Hepatocyte (in vitro differentiated cells): ENCODE results near the gene ACY1. TPM values are rescaled to one million over a fixed set of nuclear protein-coding genes. Genes with fewer than 3 reads are reported as not detected.

Experiments used
- DNase-seq: peaks from one replicate; pipeline ENCODE4 v3.0.0-alpha.2; 2016; ENCODE audit warnings: low spot score
- H2AFZ ChIP-seq: fragments of 200-600 bp; sonication (generic); 2 replicates; pipeline ENCODE4 v1.6.0; 2016; ENCODE audit warnings: antibody characterized with exemption, mild to moderate bottlenecking
- H3K27ac ChIP-seq: fragments of 200-600 bp; sonication (generic); 2 replicates; pipeline ENCODE4 v1.5.1; 2016; ENCODE audit warnings: mild to moderate bottlenecking
- H3K27me3 ChIP-seq: fragments of 200-600 bp; sonication (generic); 2 replicates; pipeline ENCODE4 v1.6.1; 2016
- H3K36me3 ChIP-seq: fragments of 200-600 bp; sonication (generic); replicated peaks from 2 replicates; pipeline ENCODE4 v1.5.1; 2016; ENCODE audit warnings: low read depth; ENCODE audit not compliant: insufficient read depth
- H3K4me1 ChIP-seq: fragments of 200-600 bp; sonication (generic); 2 replicates; pipeline ENCODE4 v1.5.1; 2016; ENCODE audit warnings: mild to moderate bottlenecking, moderate library complexity; ENCODE audit not compliant: insufficient read depth
- H3K4me2 ChIP-seq: fragments of 200-600 bp; sonication (generic); 2 replicates; pipeline ENCODE4 v1.6.0; 2016
- H3K4me3 ChIP-seq: fragments of 200-600 bp; sonication (generic); 2 replicates; pipeline ENCODE4 v1.5.1; 2016; ENCODE audit warnings: mild to moderate bottlenecking
- H3K79me2 ChIP-seq: fragments of 200-600 bp; sonication (generic); 2 replicates; pipeline ENCODE4 v1.6.0; 2017; ENCODE audit warnings: mild to moderate bottlenecking
- H3K9me2 ChIP-seq: fragments of 200-600 bp; sonication (generic); replicated peaks from 2 replicates; pipeline ENCODE4 v1.6.0; 2017; ENCODE audit warnings: mild to moderate bottlenecking; ENCODE audit not compliant: insufficient read depth
- H3K9me3 ChIP-seq: fragments of 200-600 bp; sonication (generic); 2 replicates; pipeline ENCODE4 v1.5.1; 2016; ENCODE audit warnings: low read depth, mild to moderate bottlenecking
- H4K20me1 ChIP-seq: fragments of 200-600 bp; sonication (generic); 2 replicates; pipeline ENCODE4 v1.6.0; 2016; ENCODE audit warnings: mild to moderate bottlenecking; ENCODE audit not compliant: insufficient read depth, poor library complexity, severe bottlenecking
- CTCF ChIP-seq: fragments of 200-600 bp; sonication (generic); IDR thresholded peaks from 2 replicates; pipeline ENCODE4 v1.5.1; 2016; ENCODE audit warnings: antibody characterized with exemption, mild to moderate bottlenecking; ENCODE audit not compliant: poor library complexity
- EZH2 ChIP-seq: fragments of 200-600 bp; sonication (generic); IDR thresholded peaks from 2 replicates; pipeline ENCODE4 v1.6.1; 2016; ENCODE audit warnings: antibody characterized with exemption, mild to moderate bottlenecking, borderline replicate concordance
- EZH2phosphoT487 ChIP-seq: fragments of 200-600 bp; sonication (generic); IDR thresholded peaks from one replicate; pipeline ENCODE4 v1.6.1; 2018; ENCODE audit warnings: antibody characterized with exemption, mild to moderate bottlenecking, low read depth, moderate library complexity; ENCODE audit not compliant: unreplicated experiment, severe bottlenecking
- WGBS: methylation state at CpG from one replicate; pipeline ENCODE4 v1.1.6; 2016; ENCODE audit warnings: low lambda C conversion rate; ENCODE audit errors: missing lambda C conversion rate; 5-methylcytosine and 5-hydroxymethylcytosine counted together
- polyA plus RNA-seq: library from polyadenylated mRNA; unstranded; fragments of >200 nt; fragmentation: Nextera tagmentation; extraction: Ambion mirVana; gene quantifications from 2 replicates; pipeline ENCODE4 v1.2.1, GENCODE V29; 2016
- total RNA-seq: library from RNA; depleted of rRNA; stranded (reverse); fragments of >200 nt; gene quantifications from 2 replicates; pipeline ENCODE4 v1.2.3, GENCODE V29; 2014

ACY1 gene
- total and polyA plus RNA-seq, 2 experiments from 2014 or later = 164 to 183 TPM

GRCh38 chr3:51949121-51949520 lies 34.2 kb upstream of the ACY1 start:
- no peaks in the 10 kb centered on the region for H3K79me2 ChIP-seq
- no peaks in the 10 kb centered on the region for H3K4me1 ChIP-seq
- no peaks in the 10 kb centered on the region for H3K36me3 ChIP-seq
- peaks cover 7% of the 10 kb centered on the region for H3K27me3 ChIP-seq
- no peaks in the 10 kb centered on the region for H3K9me3 ChIP-seq
- no peak overlapping the region for H2AFZ ChIP-seq
- H3K4me3 ChIP-seq = no peak overlapping the region
- no peaks in the 10 kb centered on the region for H3K9me2 ChIP-seq
- no peak overlapping the region for H3K4me2 ChIP-seq
- no peak for DNase-seq
- WGBS = 94% methylated on average over 5 of the region's 5 CpGs
- no peaks in the 10 kb centered on the region for H4K20me1 ChIP-seq
- no peak overlapping the region for H3K27ac ChIP-seq
- TF ChIP-seq CTCF (no peak), EZH2phosphoT487 (no peak), EZH2 (no peak)

GRCh38 chr3:51950899-51951298 lies 32.4 kb upstream of the ACY1 start:
- no peak overlapping the region for H3K27ac ChIP-seq
- H4K20me1 ChIP-seq = no peaks in the 10 kb centered on the region
- no peaks in the 10 kb centered on the region for H3K9me3 ChIP-seq
- H3K4me1 ChIP-seq = peaks cover 4% of the 10 kb centered on the region
- no peak for DNase-seq
- WGBS = 74% methylated on average over 2 of the region's 2 CpGs
- no peak for TF ChIP-seq EZH2
- TF ChIP-seq CTCF = no peak
- TF ChIP-seq EZH2phosphoT487 = no peak
- H3K79me2 ChIP-seq = no peaks in the 10 kb centered on the region
- no peak overlapping the region for H3K4me2 ChIP-seq
- H2AFZ ChIP-seq = no peak overlapping the region
- H3K9me2 ChIP-seq = no peaks in the 10 kb centered on the region
- H3K36me3 ChIP-seq = no peaks in the 10 kb centered on the region
- H3K27me3 ChIP-seq = peaks cover 22% of the 10 kb centered on the region
- no peak overlapping the region for H3K4me3 ChIP-seq

GRCh38 chr3:51953445-51953844 lies 29.9 kb upstream of the ACY1 start:
- no peak overlapping the region for H3K4me2 ChIP-seq
- no peak for DNase-seq
- H4K20me1 ChIP-seq = no peaks in the 10 kb centered on the region
- peaks cover 11% of the 10 kb centered on the region for H3K4me1 ChIP-seq
- TF ChIP-seq EZH2 (no peak), CTCF (no peak), EZH2phosphoT487 (no peak)
- H3K9me3 ChIP-seq = no peaks in the 10 kb centered on the region
- H3K79me2 ChIP-seq = no peaks in the 10 kb centered on the region
- H2AFZ ChIP-seq = no peak overlapping the region
- WGBS = 70% methylated on average over 3 of the region's 3 CpGs
- H3K36me3 ChIP-seq = no peaks in the 10 kb centered on the region
- no peaks in the 10 kb centered on the region for H3K9me2 ChIP-seq
- H3K27me3 ChIP-seq = peaks cover 22% of the 10 kb centered on the region
- H3K4me3 ChIP-seq = no peak overlapping the region
- H3K27ac ChIP-seq = no peak overlapping the region

GRCh38 chr3:51954105-51954504 lies 29.2 kb upstream of the ACY1 start:
- Histone ChIP-seq H3K4me2 (no peak overlapping the region), H3K27me3 (peaks cover 22% of the 10 kb centered on the region), H3K79me2 (no peaks in the 10 kb centered on the region), H3K36me3 (no peaks in the 10 kb centered on the region), H4K20me1 (no peaks in the 10 kb centered on the region), H3K4me3 (no peak overlapping the region), H3K27ac (no peak overlapping the region), H3K9me3 (no peaks in the 10 kb centered on the region), H2AFZ (no peak overlapping the region), H3K9me2 (no peaks in the 10 kb centered on the region), H3K4me1 (peaks cover 11% of the 10 kb centered on the region)
- 86% methylated on average over 6 of the region's 6 CpGs for WGBS
- TF ChIP-seq EZH2 (no peak), CTCF (no peak), EZH2phosphoT487 (no peak)
- DNase-seq = no peak
